ENCODE results near the gene PIGQ.

Gene PIGQ

DNA sequence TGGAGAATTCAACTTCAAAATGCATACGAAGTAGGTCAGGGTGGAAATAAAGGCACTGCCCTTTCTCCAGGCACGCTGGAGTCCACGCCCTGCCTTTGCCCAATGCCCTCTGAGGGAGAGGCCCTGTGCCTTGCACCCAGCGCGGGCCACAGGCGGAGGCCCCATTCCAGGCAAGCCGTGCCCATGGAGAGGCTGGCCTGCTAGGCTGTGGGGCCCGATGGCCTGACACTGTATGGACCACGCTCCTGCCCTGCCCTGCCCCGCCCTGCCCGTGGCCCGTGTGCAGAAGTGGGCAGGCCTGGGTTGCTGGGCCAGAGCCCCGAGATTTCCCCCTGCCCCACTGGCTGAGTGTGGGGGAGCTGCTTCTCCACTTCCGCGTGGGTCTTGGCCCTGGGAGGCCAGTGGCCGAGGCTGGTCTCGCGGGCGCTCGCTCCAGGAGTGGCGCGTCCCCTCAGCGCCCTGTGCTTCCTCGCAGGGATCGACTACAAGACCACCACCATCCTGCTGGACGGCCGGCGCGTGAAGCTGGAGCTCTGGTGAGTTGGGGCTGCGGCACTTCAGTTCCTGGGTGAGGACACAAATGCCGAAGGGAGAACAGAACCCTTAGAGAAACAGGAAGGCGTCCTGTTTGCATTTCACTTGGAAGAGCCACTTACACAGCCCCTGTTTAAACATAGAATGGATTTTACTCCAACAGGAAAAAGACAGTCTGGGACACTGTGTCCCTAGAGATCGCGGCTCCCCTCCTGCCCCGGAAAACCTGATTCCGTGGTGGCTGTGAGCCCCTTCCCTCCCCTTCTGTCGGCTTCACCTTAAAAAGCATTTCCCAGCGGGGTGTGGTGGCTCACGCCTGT is 47.2 kb downstream of the PIGQ start:
- TF ChIP-seq, protein P1, sequence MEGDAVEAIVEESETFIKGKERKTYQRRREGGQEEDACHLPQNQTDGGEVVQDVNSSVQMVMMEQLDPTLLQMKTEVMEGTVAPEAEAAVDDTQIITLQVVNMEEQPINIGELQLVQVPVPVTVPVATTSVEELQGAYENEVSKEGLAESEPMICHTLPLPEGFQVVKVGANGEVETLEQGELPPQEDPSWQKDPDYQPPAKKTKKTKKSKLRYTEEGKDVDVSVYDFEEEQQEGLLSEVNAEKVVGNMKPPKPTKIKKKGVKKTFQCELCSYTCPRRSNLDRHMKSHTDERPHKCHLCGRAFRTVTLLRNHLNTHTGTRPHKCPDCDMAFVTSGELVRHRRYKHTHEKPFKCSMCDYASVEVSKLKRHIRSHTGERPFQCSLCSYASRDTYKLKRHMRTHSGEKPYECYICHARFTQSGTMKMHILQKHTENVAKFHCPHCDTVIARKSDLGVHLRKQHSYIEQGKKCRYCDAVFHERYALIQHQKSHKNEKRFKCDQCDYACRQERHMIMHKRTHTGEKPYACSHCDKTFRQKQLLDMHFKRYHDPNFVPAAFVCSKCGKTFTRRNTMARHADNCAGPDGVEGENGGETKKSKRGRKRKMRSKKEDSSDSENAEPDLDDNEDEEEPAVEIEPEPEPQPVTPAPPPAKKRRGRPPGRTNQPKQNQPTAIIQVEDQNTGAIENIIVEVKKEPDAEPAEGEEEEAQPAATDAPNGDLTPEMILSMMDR (IDR thresholded peaks at IDR 0.05; ENCODE audit: borderline replicate concordance, control extremely low read depth, extremely low read depth, insufficient read depth, missing control alignments), result no peak
- no peak for DNase-seq (ENCODE audit: low spot score)
- in situ Hi-C loops (cut with MboI; ENCODE audit: low sequenced_read_pairs, unreplicated experiment), result no loop called here

DNA sequence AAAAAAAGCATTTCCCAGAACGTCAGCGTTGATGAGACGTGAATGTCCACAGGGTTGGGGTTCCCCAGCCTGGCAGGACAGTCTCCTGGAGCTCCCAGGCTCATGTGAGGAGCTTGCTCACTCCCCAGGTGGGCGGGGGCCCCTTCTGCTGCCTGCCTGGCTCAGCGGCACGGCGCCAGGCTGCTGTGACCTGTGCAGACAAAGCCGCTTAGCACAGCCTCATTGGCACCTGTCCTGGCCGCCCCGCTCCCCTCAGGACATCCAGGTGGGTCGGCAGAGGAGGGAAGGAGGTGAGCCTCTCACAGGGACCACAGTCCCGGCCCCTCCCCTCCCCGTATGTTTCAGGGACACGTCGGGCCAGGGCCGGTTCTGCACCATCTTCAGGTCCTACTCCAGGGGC is 48.1 kb downstream of the PIGQ start:
- in situ Hi-C loops (cut with MboI; ENCODE audit: low sequenced_read_pairs, unreplicated experiment), result no loop called here
- TF ChIP-seq, protein P1 (IDR thresholded peaks at IDR 0.05; ENCODE audit: borderline replicate concordance, control extremely low read depth, extremely low read depth, insufficient read depth, missing control alignments), result no peak

DNA sequence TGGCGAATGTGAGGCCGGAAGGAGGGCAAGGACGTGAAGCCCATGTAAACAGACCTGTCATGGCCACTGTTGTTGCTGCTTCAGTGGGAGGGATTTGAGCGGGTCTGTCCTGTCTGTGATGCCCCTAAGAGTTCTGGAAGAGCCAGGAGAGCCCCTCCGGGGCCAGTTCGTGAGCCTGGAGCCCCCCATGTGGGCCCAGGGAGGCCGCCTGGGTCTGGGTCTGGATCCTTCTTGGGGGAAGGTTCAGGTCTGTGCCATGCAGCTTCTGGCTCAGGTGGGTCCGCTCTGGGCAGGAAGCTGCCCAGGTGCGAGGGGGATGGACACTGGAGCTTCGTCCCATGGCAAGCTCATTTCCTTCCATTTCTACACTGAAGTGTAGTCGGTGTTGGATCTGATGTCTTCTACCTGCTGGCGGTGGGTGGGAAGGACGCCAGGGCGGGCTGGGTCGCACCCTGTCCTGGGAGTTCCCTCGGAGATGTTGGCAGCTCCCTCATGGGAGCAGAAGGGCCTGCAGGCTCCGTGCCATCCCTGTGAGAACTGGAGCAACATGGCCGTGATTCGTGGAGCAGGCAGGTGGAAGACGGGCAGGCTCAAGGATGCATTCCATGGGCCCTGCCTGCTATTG is 49.8 kb downstream of the PIGQ start:
- no peak for DNase-seq (ENCODE audit: low spot score)
- TF ChIP-seq, protein P1 (IDR thresholded peaks at IDR 0.05; ENCODE audit: borderline replicate concordance, control extremely low read depth, extremely low read depth, insufficient read depth, missing control alignments), result no peak
- in situ Hi-C loops (cut with MboI; ENCODE audit: low sequenced_read_pairs, unreplicated experiment), result no loop called here

More for the DNA sequence above, 48.1 kb downstream of the PIGQ start:
- no peak for DNase-seq (ENCODE audit: low spot score)

DNA sequence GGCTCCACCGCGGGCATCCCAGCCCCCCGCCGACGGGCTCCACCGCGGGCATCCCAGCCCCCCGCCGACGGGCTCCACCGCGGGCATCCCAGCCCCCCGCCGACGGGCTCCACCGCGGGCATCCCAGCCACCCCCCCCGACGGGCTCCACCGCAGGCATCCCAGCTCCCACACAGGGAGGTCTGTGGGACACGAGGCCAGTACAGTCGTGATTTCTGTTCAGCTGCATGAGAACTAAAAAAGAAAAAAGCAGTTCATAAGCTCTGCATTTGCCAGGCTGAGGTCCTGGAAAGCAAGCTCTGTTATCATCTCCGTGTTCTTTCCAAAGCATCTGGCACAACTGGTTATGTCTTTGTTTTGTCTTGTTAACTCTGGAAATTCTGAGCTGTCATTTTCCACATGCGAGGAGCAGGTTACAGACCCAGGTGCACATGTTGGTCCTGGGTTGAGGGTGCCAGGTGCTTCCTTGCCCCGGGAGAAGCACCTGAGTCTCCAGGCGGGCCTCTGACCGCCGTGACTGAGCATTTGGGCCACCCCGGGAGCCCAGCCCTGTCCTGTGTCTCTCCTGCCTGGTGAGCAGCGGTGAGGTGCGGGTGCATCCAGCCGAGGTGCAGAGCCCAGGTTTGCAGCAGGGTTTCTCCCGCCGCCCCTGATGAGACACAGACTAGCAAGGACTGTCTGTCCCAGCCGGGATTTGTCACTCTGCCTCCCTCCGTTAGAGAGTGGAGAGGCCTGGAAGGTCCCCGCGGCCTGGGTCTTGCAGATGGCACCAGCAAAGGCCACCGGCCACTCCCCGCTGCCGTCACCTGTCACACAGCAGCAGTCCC is 51.1 kb downstream of the PIGQ start:
- TF ChIP-seq, protein P1 (IDR thresholded peaks at IDR 0.05; ENCODE audit: borderline replicate concordance, control extremely low read depth, extremely low read depth, insufficient read depth, missing control alignments), result no peak
- DNase-seq (ENCODE audit: low spot score), result no peak
- in situ Hi-C loops (cut with MboI; ENCODE audit: low sequenced_read_pairs, unreplicated experiment), result no loop called here

DNA sequence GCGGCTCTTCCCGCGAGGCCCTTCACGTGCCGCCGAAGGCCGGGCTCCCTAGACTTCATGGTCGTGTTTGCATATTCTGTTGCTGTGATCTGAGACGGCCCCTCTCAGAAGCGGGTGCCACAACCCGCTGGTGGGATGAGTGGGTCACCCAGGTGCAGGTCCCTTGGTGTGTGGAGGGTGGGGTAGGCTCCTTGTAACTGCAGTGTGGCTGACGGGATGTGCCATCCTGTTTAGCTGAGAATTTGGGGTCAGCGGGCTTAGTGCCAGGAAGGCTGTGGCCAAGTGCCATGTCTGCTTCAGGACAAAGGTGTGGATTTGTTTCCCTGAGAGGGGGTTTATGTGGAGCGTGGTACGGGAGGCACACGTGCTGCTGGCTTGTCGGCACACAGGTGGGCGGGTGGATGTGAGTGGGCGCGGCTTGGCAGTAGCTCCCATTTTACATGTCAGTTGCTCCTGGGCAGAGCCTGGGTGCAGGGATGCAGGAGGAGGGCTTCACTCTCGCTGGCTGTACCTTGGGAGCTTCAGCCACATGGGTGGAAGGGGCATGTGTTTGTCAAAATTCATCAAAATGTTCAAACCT is 51.8 kb downstream of the PIGQ start:
- in situ Hi-C loops (cut with MboI; ENCODE audit: low sequenced_read_pairs, unreplicated experiment), result no loop called here
- TF ChIP-seq, protein P1 (IDR thresholded peaks at IDR 0.05; ENCODE audit: borderline replicate concordance, control extremely low read depth, extremely low read depth, insufficient read depth, missing control alignments), result no peak
- DNase-seq (ENCODE audit: low spot score), result no peak

DNA sequence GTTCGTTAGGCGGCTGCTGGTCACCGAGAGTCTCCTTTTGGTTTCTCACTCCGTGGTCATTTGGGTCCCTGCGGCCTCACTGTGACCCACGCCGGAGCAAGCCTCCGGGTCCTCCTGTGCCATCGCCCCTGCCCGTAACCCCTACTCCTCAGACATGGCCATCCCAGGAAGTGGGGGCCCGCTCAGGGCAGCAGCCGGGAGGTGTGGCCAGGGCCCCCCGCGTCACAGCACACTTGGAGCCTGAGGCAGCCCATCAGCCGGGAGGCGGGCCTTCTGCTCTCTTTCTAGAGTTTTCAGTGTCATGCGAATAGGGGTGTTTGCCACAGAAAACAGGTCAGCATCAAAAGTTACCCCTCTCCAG is 53.1 kb downstream of the PIGQ start:
- DNase-seq (ENCODE audit: low spot score), result no peak
- TF ChIP-seq, protein P1 (IDR thresholded peaks at IDR 0.05; ENCODE audit: borderline replicate concordance, control extremely low read depth, extremely low read depth, insufficient read depth, missing control alignments), result no peak
- in situ Hi-C loops (cut with MboI; ENCODE audit: low sequenced_read_pairs, unreplicated experiment), result no loop called here
